HK-2 (cell line): ENCODE results near the gene BFSP2.
"Not testable (repeated sequence)": the region's sequence is repeated elsewhere in the genome, so short reads cannot be mapped to it uniquely, and the experiment has no call there.

Experiments
- DNase-seq: peaks from one replicate; pipeline ENCODE4 v3.0.0-alpha.2; 2018; ENCODE audit not compliant: unreplicated experiment

BFSP2 gene

GRCh38 chr3:133457465-133458067 is 57.7 kb downstream of the BFSP2 start:
- no peak for DNase-seq

GRCh38 chr3:133459400-133459799 is 59.5 kb downstream of the BFSP2 start:
- DNase-seq = no peak

GRCh38 chr3:133460809-133461208 is 61.0 kb downstream of the BFSP2 start:
- DNase-seq = no peak

- no peak for DNase-seq
These were observed 61.4 kb downstream of the BFSP2 start for GRCh38 chr3:133461291-133461690.

GRCh38 chr3:133463347-133463860 is 63.5 kb downstream of the BFSP2 start:
- DNase-seq = no peak

- no peak for DNase-seq
These were observed 64.7 kb downstream of the BFSP2 start for GRCh38 chr3:133464573-133464972.

GRCh38 chr3:133466531-133467386 is 66.9 kb downstream of the BFSP2 start:
- no peak for DNase-seq

GRCh38 chr3:133467780-133468179 is 67.9 kb downstream of the BFSP2 start:
- DNase-seq = no peak

GRCh38 chr3:133468251-133468721 is 68.4 kb downstream of the BFSP2 start:
- DNase-seq = no peak

GRCh38 chr3:133469140-133469731 is 69.4 kb downstream of the BFSP2 start:
- DNase-seq = no peak

GRCh38 chr3:133472242-133472641 is 72.4 kb downstream of the BFSP2 start:
- DNase-seq = no peak

GRCh38 chr3:133472889-133473288 is 73.0 kb downstream of the BFSP2 start:
- no peak for DNase-seq

GRCh38 chr3:133473472-133474191 is 73.8 kb downstream of the BFSP2 start:
- not testable (repeated sequence) for DNase-seq

- DNase-seq = no peak
These were observed 74.5 kb downstream of the BFSP2 start for GRCh38 chr3:133474251-133474801.

- DNase-seq = no peak
These were observed 75.0 kb downstream of the BFSP2 start for GRCh38 chr3:133474817-133475216.

- DNase-seq = no peak
These were observed 75.6 kb downstream of the BFSP2 start for GRCh38 chr3:133475245-133476010.

GRCh38 chr3:133476971-133477375 is 77.1 kb downstream of the BFSP2 start:
- no peak for DNase-seq

GRCh38 chr3:133477487-133477886 is 77.6 kb downstream of the BFSP2 start:
- DNase-seq = no peak

- DNase-seq = no peak
These were observed 78.8 kb downstream of the BFSP2 start for GRCh38 chr3:133478624-133479023.

- no peak for DNase-seq
These were observed 79.5 kb downstream of the BFSP2 start for GRCh38 chr3:133479401-133479800.
